Dermis blood vessel endothelial cell (primary cell): Measurements from ENCODE around the gene ADAD1. TPM values are rescaled to one million over a fixed set of nuclear protein-coding genes. Genes with fewer than 3 reads are reported as not detected.
A peak's percentile ranks its signal among the peaks of the same experiment; 100 is the strongest.

ENCODE experiments used
- DNase-seq: peaks from one replicate; pipeline ENCODE4 v3.0.0; 2010
- total RNA-seq: library from RNA; depleted of rRNA; stranded (reverse); fragments of >200 nt; gene quantifications from 2 replicates; pipeline ENCODE4 v1.2.3, GENCODE V29; 2014

ADAD1 gene
- total RNA-seq, 1 donor from 2014 or later = not detected

- no peak for DNase-seq
Observed at GRCh38 chr4:122456231-122457116, 77.7 kb downstream of the ADAD1 start, which contains the start of gene IL2. Gene IL2 (minus strand): TSS chr4:122456725. CDS start chr4:122456440, 285 bp downstream.

- peak; percentile 7 for DNase-seq
Observed at GRCh38 chr4:122458625-122459024, 79.8 kb downstream of the ADAD1 start.

DNA sequence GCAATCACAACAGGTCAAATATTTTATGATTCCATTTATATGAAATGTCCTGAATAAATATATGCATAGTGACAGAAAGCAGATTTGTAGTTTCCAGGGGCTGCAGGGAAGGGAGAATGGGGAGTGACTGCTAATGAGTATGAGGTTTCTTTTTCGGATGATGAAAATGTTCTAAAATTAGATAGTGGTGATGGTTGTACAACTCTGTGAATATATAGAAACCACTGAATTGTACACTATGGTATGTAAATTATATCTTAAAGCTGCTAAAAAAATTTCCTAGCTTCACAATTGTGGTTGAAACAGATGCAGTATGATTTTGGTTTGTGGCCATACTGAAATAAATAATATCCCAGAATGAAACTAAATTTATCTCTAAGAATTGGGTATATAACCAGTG lies 90.6 kb downstream of the ADAD1 start:
- DNase-seq = no peak

GRCh38 chr4:122475233-122475632 lies 96.4 kb downstream of the ADAD1 start:
- DNase-seq = no peak

DNA sequence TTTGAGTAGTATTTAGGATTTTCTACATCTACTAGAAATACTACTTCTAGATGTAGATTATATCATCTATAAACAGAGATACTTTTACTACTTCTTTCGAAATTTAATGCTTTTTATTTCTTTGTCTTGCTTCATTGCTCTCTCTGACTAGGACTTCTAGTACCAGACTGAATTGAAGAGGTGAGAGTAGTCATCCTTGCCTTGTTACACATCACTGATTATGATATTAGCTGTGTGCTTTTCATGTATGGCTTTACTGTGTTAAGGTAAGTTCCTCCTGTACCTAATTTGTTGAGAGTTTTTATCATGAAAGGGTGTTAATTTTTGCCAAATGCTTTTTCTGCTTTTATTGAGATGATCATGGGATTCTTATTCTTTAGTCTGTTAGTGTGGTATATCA lies 97.3 kb downstream of the ADAD1 start:
- DNase-seq = no peak

GRCh38 chr4:122476745-122477144 lies 97.9 kb downstream of the ADAD1 start:
- no peak for DNase-seq

Other genes with a start within 250 kb of the ADAD1 start
- gene BLTP1, start 226.7 kb upstream of the ADAD1 start, total RNA-seq = 91.6 and 97.4 TPM in 2 replicates
- gene IL2, start 77.7 kb downstream of the ADAD1 start, total RNA-seq = not detected in 2 replicates
- gene IL21, start 242.1 kb downstream of the ADAD1 start, total RNA-seq = not detected in 2 replicates